ENCODE data around the gene DSCAML1. TPM values are rescaled to one million over a fixed set of nuclear protein-coding genes. Genes with fewer than 3 reads are reported as not detected.
A peak's percentile ranks its signal among the peaks of the same experiment; 100 is the strongest.

Gene DSCAML1
- total and polyA plus RNA-seq, 2 experiments from 2014 or later: not detected

DNA sequence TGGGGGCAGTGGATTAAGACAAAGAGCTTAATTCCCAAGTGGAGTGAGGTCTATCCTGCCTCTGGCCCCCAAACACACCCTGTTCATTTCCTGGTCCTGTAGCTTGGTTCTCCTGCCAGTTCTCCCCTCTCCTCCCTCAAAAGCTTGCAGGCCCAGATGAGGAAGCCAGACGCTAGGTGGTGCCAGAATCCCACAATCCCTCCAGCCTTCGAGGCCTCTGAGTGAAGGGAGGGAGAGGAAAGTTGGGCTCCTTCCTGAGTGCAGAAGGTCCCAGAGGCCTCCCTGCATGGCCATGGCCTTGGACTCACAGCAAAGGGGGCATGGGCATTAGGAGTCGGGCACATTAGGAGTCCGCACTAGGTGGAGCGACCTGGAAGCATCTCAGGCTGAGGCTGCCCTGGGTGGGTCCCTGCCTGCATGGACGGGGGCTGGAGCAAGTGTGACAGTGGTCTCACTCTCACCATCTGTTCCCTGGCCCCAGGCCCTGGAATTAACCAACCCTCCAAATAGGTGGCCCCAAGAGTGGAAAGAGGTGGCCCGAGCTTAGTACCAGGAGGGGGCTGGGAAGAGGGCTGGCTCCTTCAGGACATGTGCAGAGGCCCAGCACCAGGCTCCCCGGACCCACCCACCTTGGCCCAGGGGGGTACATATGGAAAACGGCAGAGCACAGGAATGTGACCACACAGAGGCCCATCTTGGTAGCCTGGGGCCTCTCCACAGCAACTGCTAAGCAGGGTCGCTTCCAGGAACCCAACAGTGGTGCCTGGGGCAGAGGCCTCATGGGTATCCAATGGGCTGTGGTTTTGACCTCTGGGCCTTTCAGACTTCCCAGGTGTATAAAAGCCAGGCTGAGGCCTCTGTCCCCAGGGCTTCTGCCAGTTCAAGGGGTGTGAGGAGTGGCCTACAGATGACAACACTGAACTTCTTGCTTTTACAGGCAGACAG lies 22.4 kb upstream of the DSCAML1 start:
- no peaks in the 10 kb centered on the region for H3F3A ChIP-seq (ENCODE audit: insufficient read depth)
- H3K79me2 ChIP-seq (ENCODE audit: insufficient read depth): no peaks in the 10 kb centered on the region
- H3K27me3 ChIP-seq (replicated peaks; ENCODE audit: insufficient read depth): 0 out of 2 replicates have a peak, but pooled peaks cover 5% of the 10 kb centered on the region
- in situ Hi-C loops (cut with MboI): no loop called here
- H3K27ac ChIP-seq: no peak overlapping the region
- no peaks in the 10 kb centered on the region for H3K4me1 ChIP-seq (ENCODE audit: insufficient read depth)
- DNase-seq: peak; percentile 61
- no peak overlapping the region for H3K4me2 ChIP-seq (ENCODE audit: unreplicated experiment)
- H3K9ac ChIP-seq: no peak overlapping the region
- H3K9me3 ChIP-seq (ENCODE audit: low read depth): no peaks in the 10 kb centered on the region
- no peak overlapping the region for H3K4me3 ChIP-seq
- H3K36me3 ChIP-seq (ENCODE audit: low read depth): no peaks in the 10 kb centered on the region
- no peak overlapping the region for H2AFZ ChIP-seq
- no peaks in the 10 kb centered on the region for H4K20me1 ChIP-seq (ENCODE audit: insufficient read depth)
- no peaks in the 10 kb centered on the region for H3K9me2 ChIP-seq (ENCODE audit: insufficient read depth)
- 54 to 57% methylated on average over 9 to 10 of the region's 10 CpGs for WGBS, 2 experiments (ENCODE audit: low coverage in 1 of 2, low lambda C conversion rate in 2 of 2, missing lambda C conversion rate in 2 of 2)
- TF ChIP-seq EZH2phosphoT487 (IDR thresholded peaks at IDR 0.05; ENCODE audit: insufficient read depth, low read depth) (no peak), EZH2 (IDR thresholded peaks at IDR 0.05; ENCODE audit: insufficient read depth, poor library complexity, severe bottlenecking) (no peak)

DNA sequence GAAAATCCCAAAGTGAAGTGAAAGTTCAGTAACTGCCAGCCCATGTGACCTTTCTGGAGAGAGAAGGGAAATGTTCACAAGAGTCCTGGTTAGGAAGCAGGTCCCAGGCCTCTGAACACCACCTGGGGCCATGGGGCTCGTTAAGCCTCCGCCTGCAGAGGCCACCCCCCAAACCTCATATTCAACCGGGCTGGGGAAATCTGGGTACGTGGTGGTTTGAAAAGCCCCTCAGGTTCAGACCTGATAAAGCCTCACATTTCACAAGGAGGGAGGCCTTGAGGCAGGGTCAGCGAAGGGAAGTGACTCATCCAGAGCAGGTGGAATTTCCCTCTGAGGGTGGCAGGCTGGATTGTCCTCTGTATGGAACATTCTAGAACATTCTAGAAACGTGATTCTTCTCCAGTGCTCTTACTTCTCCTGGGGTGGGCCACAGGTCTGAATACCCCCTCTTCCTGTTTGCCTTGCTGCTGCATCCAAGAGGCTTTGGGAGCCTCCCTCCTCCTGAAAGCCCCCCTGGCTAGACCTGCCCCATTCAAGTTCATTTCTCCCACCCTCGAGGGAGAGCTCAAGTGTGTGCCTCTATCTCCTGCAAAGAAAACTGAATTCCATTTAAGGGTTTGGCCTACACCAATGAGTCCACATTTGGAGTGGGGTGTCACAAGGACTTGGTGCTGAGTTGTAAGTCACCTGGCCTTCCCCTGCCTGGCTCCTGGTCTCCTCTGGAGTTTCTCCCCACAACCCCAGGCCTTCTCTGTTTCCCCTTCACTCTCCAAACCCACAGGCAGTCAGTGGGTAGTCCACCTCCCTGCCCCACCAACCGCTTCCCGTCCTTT lies 21.2 kb upstream of the DSCAML1 start:
- Histone ChIP-seq H3F3A (ENCODE audit: insufficient read depth) (no peaks in the 10 kb centered on the region), H3K4me2 (ENCODE audit: unreplicated experiment) (no peak overlapping the region), H3K36me3 (ENCODE audit: low read depth) (no peaks in the 10 kb centered on the region), H3K9me2 (ENCODE audit: insufficient read depth) (no peaks in the 10 kb centered on the region), H2AFZ (no peak overlapping the region), H3K9me3 (ENCODE audit: low read depth) (no peaks in the 10 kb centered on the region), H4K20me1 (ENCODE audit: insufficient read depth) (no peaks in the 10 kb centered on the region), H3K4me1 (ENCODE audit: insufficient read depth) (no peaks in the 10 kb centered on the region), H3K79me2 (ENCODE audit: insufficient read depth) (no peaks in the 10 kb centered on the region), H3K27ac (no peak overlapping the region), H3K4me3 (no peak overlapping the region), H3K9ac (no peak overlapping the region), H3K27me3 (replicated peaks; ENCODE audit: insufficient read depth) (0 out of 2 replicates have a peak, but pooled peaks cover 5% of the 10 kb centered on the region)
- no peak for TF ChIP-seq EZH2phosphoT487 (IDR thresholded peaks at IDR 0.05; ENCODE audit: insufficient read depth, low read depth)
- no peak for TF ChIP-seq EZH2 (IDR thresholded peaks at IDR 0.05; ENCODE audit: insufficient read depth, poor library complexity, severe bottlenecking)
- DNase-seq: no peak
- in situ Hi-C loops (cut with MboI): no loop called here
- WGBS, 2 experiments (ENCODE audit: low coverage in 1 of 2, low lambda C conversion rate in 2 of 2, missing lambda C conversion rate in 2 of 2): 55 to 58% methylated on average over 9 of the region's 9 CpGs

DNA sequence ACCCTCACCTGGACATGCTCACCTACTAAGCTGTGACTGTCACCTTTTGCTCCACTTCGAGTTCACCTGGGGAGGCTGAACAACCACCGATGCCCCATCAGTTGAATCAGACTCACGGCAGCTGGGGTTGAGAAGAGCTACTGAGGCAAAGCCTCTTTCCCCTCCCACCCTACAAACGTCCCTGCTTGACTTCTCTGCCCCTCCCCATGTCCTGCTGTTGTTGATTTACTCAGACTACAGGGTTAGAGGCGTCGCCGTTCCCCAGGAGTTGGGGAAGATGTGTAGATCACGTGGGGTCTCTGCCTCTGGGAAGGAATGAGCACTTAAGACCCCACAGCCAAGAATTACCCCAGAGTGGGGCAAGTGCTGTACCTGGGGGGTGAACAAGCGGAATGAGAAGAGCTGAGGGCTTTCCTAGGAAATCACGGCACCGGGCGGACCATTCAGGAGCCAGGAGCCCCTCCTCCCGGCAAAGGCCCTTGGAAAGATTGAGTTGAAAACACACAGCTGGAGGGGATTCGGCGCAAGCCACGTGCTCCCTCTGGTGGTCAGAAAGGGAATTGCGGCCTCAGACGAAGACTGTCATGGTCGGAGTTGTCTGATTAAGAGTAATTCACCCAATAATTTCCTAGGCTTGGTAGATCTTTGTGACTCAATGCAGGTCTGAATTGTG lies 20.5 kb upstream of the DSCAML1 start:
- Histone ChIP-seq H3K9ac (no peak overlapping the region), H3K27ac (no peak overlapping the region), H3K9me3 (ENCODE audit: low read depth) (no peaks in the 10 kb centered on the region), H3F3A (ENCODE audit: insufficient read depth) (no peaks in the 10 kb centered on the region), H2AFZ (no peak overlapping the region), H3K4me1 (ENCODE audit: insufficient read depth) (no peaks in the 10 kb centered on the region), H3K27me3 (replicated peaks; ENCODE audit: insufficient read depth) (0 out of 2 replicates have a peak, but pooled peaks cover 5% of the 10 kb centered on the region), H3K79me2 (ENCODE audit: insufficient read depth) (no peaks in the 10 kb centered on the region), H3K4me2 (ENCODE audit: unreplicated experiment) (no peak overlapping the region), H4K20me1 (ENCODE audit: insufficient read depth) (no peaks in the 10 kb centered on the region), H3K36me3 (ENCODE audit: low read depth) (no peaks in the 10 kb centered on the region), H3K4me3 (no peak overlapping the region), H3K9me2 (ENCODE audit: insufficient read depth) (no peaks in the 10 kb centered on the region)
- DNase-seq: peak; percentile 66
- in situ Hi-C loops (cut with MboI): no loop called here
- 4 to 6% methylated on average over 19 of the region's 19 CpGs for WGBS, 2 experiments (ENCODE audit: low coverage in 1 of 2, low lambda C conversion rate in 2 of 2, missing lambda C conversion rate in 2 of 2)
- no peak for TF ChIP-seq EZH2phosphoT487 (IDR thresholded peaks at IDR 0.05; ENCODE audit: insufficient read depth, low read depth)
- no peak for TF ChIP-seq EZH2 (IDR thresholded peaks at IDR 0.05; ENCODE audit: insufficient read depth, poor library complexity, severe bottlenecking)

DNA sequence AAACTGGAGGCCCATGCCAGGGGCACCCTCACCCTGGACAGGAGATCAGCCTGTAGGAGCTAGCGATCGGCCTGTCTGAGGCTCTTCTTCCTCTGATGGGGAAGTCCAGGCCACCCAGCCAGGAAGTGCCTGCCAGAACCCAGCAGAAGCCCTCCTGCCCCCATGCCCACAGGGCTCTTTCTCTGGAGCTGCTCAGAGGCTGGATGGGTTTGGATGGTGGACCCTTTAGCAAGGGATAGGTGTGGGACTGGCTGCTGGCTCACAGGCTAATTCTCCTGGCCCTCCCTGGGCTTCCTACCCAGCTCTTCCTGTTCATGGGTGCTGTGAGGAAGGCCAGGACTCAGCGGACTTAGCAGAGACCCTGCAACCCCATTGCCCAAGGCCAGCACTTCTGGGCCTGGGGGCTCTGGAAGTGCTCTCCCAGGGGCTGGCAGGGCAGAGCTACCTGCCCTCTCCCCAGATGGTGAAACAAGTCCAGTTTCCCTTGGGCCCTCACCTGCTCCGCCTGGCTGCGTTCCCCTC lies 19.9 kb upstream of the DSCAML1 start:
- Histone ChIP-seq H3K4me3 (no peak overlapping the region), H3F3A (ENCODE audit: insufficient read depth) (no peaks in the 10 kb centered on the region), H2AFZ (no peak overlapping the region), H3K9me2 (ENCODE audit: insufficient read depth) (no peaks in the 10 kb centered on the region), H3K9me3 (ENCODE audit: low read depth) (no peaks in the 10 kb centered on the region), H3K4me1 (ENCODE audit: insufficient read depth) (no peaks in the 10 kb centered on the region), H3K36me3 (ENCODE audit: low read depth) (no peaks in the 10 kb centered on the region), H3K4me2 (ENCODE audit: unreplicated experiment) (no peak overlapping the region), H3K27me3 (replicated peaks; ENCODE audit: insufficient read depth) (0 out of 2 replicates have a peak, but pooled peaks cover 5% of the 10 kb centered on the region), H3K27ac (no peak overlapping the region), H3K9ac (no peak overlapping the region), H4K20me1 (ENCODE audit: insufficient read depth) (no peaks in the 10 kb centered on the region), H3K79me2 (ENCODE audit: insufficient read depth) (no peaks in the 10 kb centered on the region)
- TF ChIP-seq EZH2phosphoT487 (IDR thresholded peaks at IDR 0.05; ENCODE audit: insufficient read depth, low read depth) (no peak), EZH2 (IDR thresholded peaks at IDR 0.05; ENCODE audit: insufficient read depth, poor library complexity, severe bottlenecking) (no peak)
- in situ Hi-C loops (cut with MboI): no loop called here
- no peak for DNase-seq
- 89 to 96% methylated on average over 5 of the region's 5 CpGs for WGBS, 2 experiments (ENCODE audit: low coverage in 1 of 2, low lambda C conversion rate in 2 of 2, missing lambda C conversion rate in 2 of 2)
